Left renal cortex interstitium (tissue), 4 donors: ENCODE measurements around the gene SULT2B1. TPM values are rescaled to one million over a fixed set of nuclear protein-coding genes. Genes with fewer than 3 reads are reported as not detected.
A peak's percentile ranks its signal among the peaks of the same experiment; 100 is the strongest.
"Not testable (repeated sequence)": the region's sequence is repeated elsewhere in the genome, so short reads cannot be mapped to it uniquely, and the experiment has no call there.

ENCODE experiments used
- DNase-seq, 4 donors: peaks; one replicate each; pipeline ENCODE4 v3.0.0-alpha.2; 2013; ENCODE audit warnings: low read depth in 4 of 4, low spot score in 2 of 4, missing footprints in 1 of 4
- polyA plus RNA-seq, 4 donors: library from polyadenylated mRNA; unstranded; fragments of 120-200 nt; gene quantifications; one replicate each; pipeline ENCODE4 v1.2.1, GENCODE V29; 2013; ENCODE audit not compliant: insufficient read length in 4 of 4

Gene SULT2B1
- polyA plus RNA-seq, 4 donors = 0.25 to 0.39 (median 0.35) TPM

GRCh38 chr19:48618278-48618915 lies 66.4 kb downstream of the SULT2B1 start:
- DNase-seq = no peak

GRCh38 chr19:48618916-48619691 lies 67.1 kb downstream of the SULT2B1 start, which contains the start of the genes RPL18 and SPHK2:
Gene RPL18, minus strand, starts transcription at chr19:48619178. Its CDS starts 35 bp downstream, at chr19:48619143.
Gene SPHK2, plus strand, starts transcription at chr19:48619506. Its CDS starts 1,009 bp downstream, at chr19:48620515.
- DNase-seq = peak; percentile 95 to 99 (median 98)

- DNase-seq = no peak
These were observed 68.0 kb downstream of the SULT2B1 start for GRCh38 chr19:48619692-48620585.

GRCh38 chr19:48623556-48624066 lies 71.6 kb downstream of the SULT2B1 start:
- no peak for DNase-seq

- DNase-seq = peak in 3 of 4 donors; percentile 90 to 95 (median 94)
These were observed 72.2 kb downstream of the SULT2B1 start for GRCh38 chr19:48624067-48624594.

GRCh38 chr19:48624791-48625723 lies 73.1 kb downstream of the SULT2B1 start:
- no peak for DNase-seq

- no peak for DNase-seq
These were observed 73.9 kb downstream of the SULT2B1 start for GRCh38 chr19:48625891-48626327.

GRCh38 chr19:48627201-48627864 lies 75.4 kb downstream of the SULT2B1 start:
- DNase-seq = no peak

- DNase-seq = no peak
These were observed 75.9 kb downstream of the SULT2B1 start for GRCh38 chr19:48627865-48628314.

GRCh38 chr19:48628486-48629296 lies 76.7 kb downstream of the SULT2B1 start:
- no peak for DNase-seq

GRCh38 chr19:48629297-48629598 lies 77.3 kb downstream of the SULT2B1 start:
- DNase-seq = no peak

GRCh38 chr19:48629599-48630295 lies 77.8 kb downstream of the SULT2B1 start:
- no peak for DNase-seq

GRCh38 chr19:48630296-48631063 lies 78.5 kb downstream of the SULT2B1 start:
- DNase-seq = no peak

GRCh38 chr19:48631225-48631624 lies 79.3 kb downstream of the SULT2B1 start:
- DNase-seq = no peak

- not testable (repeated sequence) for DNase-seq
These were observed 80.3 kb downstream of the SULT2B1 start for GRCh38 chr19:48632286-48632685.

- no peak for DNase-seq
These were observed 80.7 kb downstream of the SULT2B1 start for GRCh38 chr19:48632692-48633147.
